OCI-LY7 (cell line): ENCODE measurements around the gene APOL3. TPM values are rescaled to one million over a fixed set of nuclear protein-coding genes. Genes with fewer than 3 reads are reported as not detected.

Source experiments
- BruUV-seq: library from RNA; stranded (reverse); fragments of 400-500 nt; replicated peaks from 2 replicates; lab custom pipeline; 2021; lab: Mats Ljungman, UMichigan
- CTCF ChIA-PET: fragments of 300-600 bp; sonication (Branson Sonifier 250); formaldehyde crosslinking; loops from one replicate; lab custom pipeline; 2022; ENCODE audit warnings: antibody characterized with exemption; ENCODE audit not compliant: unreplicated experiment; lab: Charles Lee
- POLR2A ChIA-PET: fragments of 300-600 bp; sonication (Branson Sonifier 250); formaldehyde crosslinking; loops from one replicate; lab custom pipeline; 2022; ENCODE audit warnings: antibody characterized with exemption; lab: Charles Lee
- DNase-seq: peaks from one replicate; pipeline ENCODE4 v3.0.0-alpha.2; 2015; ENCODE audit warnings: low spot score
- H2AFZ ChIP-seq: fragments of 200-600 bp; sonication (generic), shearing (Covaris generic); 2 replicates; pipeline ENCODE4 v1.6.1; 2014; ENCODE audit warnings: mild to moderate bottlenecking, antibody characterized with exemption, low read length, moderate library complexity
- H3K27ac ChIP-seq: fragments of 200-600 bp; sonication (generic); 2 replicates; pipeline ENCODE4 v1.5.1; 2014; ENCODE audit warnings: mixed run types, low read depth, mild to moderate bottlenecking, moderate library complexity, low read length, inconsistent platforms; ENCODE audit not compliant: poor library complexity, severe bottlenecking
- H3K36me3 ChIP-seq: fragments of 200-600 bp; sonication (generic); 2 replicates; pipeline ENCODE4 v1.6.1; 2014; ENCODE audit warnings: mild to moderate bottlenecking, antibody characterized with exemption, low read length, moderate library complexity, mixed read lengths; ENCODE audit not compliant: insufficient read depth
- H3K4me1 ChIP-seq: fragments of 200-600 bp; sonication (generic); 2 replicates; pipeline ENCODE4 v1.5.1; 2014; ENCODE audit warnings: mild to moderate bottlenecking, low read length; ENCODE audit not compliant: insufficient read depth, poor library complexity, severe bottlenecking
- H3K4me2 ChIP-seq: fragments of 200-600 bp; sonication (generic); 2 replicates; pipeline ENCODE4 v1.6.1; 2014; ENCODE audit warnings: mild to moderate bottlenecking, low read length
- H3K4me3 ChIP-seq: fragments of 200-600 bp; sonication (generic); 2 replicates; pipeline ENCODE4 v1.5.1; 2014; ENCODE audit warnings: mild to moderate bottlenecking, low read depth, low read length; ENCODE audit not compliant: poor library complexity, severe bottlenecking
- H3K79me2 ChIP-seq: fragments of 200-600 bp; sonication (generic); 2 replicates; pipeline ENCODE4 v1.6.1; 2016; ENCODE audit warnings: low read depth, mild to moderate bottlenecking, low read length, moderate library complexity, mixed read lengths; ENCODE audit not compliant: insufficient read depth
- H3K9me2 ChIP-seq: fragments of 200-600 bp; sonication (generic); 2 replicates; pipeline ENCODE4 v1.6.1; 2016; ENCODE audit warnings: mild to moderate bottlenecking, low read length, mixed read lengths; ENCODE audit not compliant: insufficient read depth
- H3K9me3 ChIP-seq: fragments of 200-600 bp; sonication (generic); 2 replicates; pipeline ENCODE4 v1.6.1; 2014; ENCODE audit warnings: mild to moderate bottlenecking, mixed run types, low read length, mixed read lengths
- H4K20me1 ChIP-seq: fragments of 200-600 bp; sonication (generic); 2 replicates; pipeline ENCODE4 v1.6.1; 2014; ENCODE audit warnings: mild to moderate bottlenecking, antibody characterized with exemption, low read length, moderate library complexity, mixed read lengths; ENCODE audit not compliant: insufficient read depth
- EZH2phosphoT487 ChIP-seq: fragments of 200-600 bp; sonication (generic); IDR thresholded peaks from 2 replicates; pipeline ENCODE4 v1.6.1; 2018; ENCODE audit warnings: low read depth, borderline replicate concordance, mild to moderate bottlenecking, mixed run types, antibody characterized with exemption, low read length, moderate library complexity, mixed read lengths
- intact Hi-C: fragments of 100-400 bp; cut with micrococcal nuclease; formaldehyde crosslinking; loops from one replicate; pipeline ENCODE4 v1.10.0; 2022; ENCODE audit not compliant: unreplicated experiment
- total RNA-seq, 2 experiments: library from RNA; depleted of rRNA in 1 of 2; stranded (reverse); fragments of >200 nt in 1 of 2; shearing (Covaris generic) in 1 of 2; gene quantifications; 2 replicates each; pipeline ENCODE4 v1.2.3, GENCODE V29; 2014 to 2022
- TF ChIP-seq, protein P1 (sequence below): fragments of 200-600 bp; sonication (generic); conservative IDR thresholded peaks from 2 replicates; pipeline ENCODE4 v1.5.1; 2014; ENCODE audit warnings: mild to moderate bottlenecking, antibody characterized with exemption, low read length, moderate library complexity, mixed read lengths

Gene APOL3
- total RNA-seq, 2 experiments from 2014 or later = 10.7 to 19.6 TPM

DNA sequence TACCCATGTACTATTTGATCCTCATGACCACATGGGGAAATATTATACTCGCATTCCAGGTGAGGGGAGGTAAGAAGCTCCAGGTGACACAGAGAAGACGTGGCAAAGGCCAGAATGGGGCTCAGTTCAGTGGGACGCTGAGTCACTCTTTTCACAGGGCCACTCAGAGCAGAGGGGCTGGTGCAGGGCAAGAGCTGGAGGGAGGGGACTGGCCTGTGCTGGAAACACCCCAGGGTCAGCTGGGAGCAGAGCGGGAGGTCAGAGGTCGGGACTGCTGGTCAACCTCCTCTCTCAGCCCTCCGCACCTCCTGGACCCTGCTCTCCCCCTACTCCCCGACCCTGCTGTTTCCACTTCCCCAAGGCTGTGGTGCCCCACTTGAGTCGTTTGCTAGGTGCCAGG, 12.1 kb downstream of the APOL3 start:
- TF ChIP-seq, protein P1, sequence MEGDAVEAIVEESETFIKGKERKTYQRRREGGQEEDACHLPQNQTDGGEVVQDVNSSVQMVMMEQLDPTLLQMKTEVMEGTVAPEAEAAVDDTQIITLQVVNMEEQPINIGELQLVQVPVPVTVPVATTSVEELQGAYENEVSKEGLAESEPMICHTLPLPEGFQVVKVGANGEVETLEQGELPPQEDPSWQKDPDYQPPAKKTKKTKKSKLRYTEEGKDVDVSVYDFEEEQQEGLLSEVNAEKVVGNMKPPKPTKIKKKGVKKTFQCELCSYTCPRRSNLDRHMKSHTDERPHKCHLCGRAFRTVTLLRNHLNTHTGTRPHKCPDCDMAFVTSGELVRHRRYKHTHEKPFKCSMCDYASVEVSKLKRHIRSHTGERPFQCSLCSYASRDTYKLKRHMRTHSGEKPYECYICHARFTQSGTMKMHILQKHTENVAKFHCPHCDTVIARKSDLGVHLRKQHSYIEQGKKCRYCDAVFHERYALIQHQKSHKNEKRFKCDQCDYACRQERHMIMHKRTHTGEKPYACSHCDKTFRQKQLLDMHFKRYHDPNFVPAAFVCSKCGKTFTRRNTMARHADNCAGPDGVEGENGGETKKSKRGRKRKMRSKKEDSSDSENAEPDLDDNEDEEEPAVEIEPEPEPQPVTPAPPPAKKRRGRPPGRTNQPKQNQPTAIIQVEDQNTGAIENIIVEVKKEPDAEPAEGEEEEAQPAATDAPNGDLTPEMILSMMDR = no peak
- TF ChIP-seq EZH2phosphoT487 = no peak
- Histone ChIP-seq H4K20me1 (no peaks in the 10 kb centered on the region), H3K4me1 (peaks cover 5% of the 10 kb centered on the region), H3K9me3 (peaks cover 7% of the 10 kb centered on the region; the same call in 1 of the 2 replicates), H3K9me2 (no peaks in the 10 kb centered on the region), H3K79me2 (no peaks in the 10 kb centered on the region), H3K4me2 (no peak overlapping the region), H3K4me3 (no peak overlapping the region), H2AFZ (no peak overlapping the region), H3K36me3 (no peaks in the 10 kb centered on the region), H3K27ac (no peak overlapping the region)
- no peak for DNase-seq
- intact Hi-C loops = no loop called here
- POLR2A ChIA-PET = interaction anchor here (0.6 kb wide), 1 partner anchor 96 kb away, joined by 3 read pairs; no protein-coding TSS in a partner anchor
- CTCF ChIA-PET = interaction anchor here (0.8 kb wide), 1 partner anchor 11 kb away, joined by 5 read pairs; no protein-coding TSS in a partner anchor
- no TSS peak for BruUV-seq

GRCh38 chr22:36147196-36147791, 13.3 kb downstream of the APOL3 start:
- no peak overlapping the region for H3K4me3 ChIP-seq
- no peaks in the 10 kb centered on the region for H3K36me3 ChIP-seq
- no peaks in the 10 kb centered on the region for H4K20me1 ChIP-seq
- H3K4me2 ChIP-seq = peak overlapping the region; percentile 2; the same call in 1 of the 2 replicates
- no peak overlapping the region for H2AFZ ChIP-seq
- intact Hi-C loops = no loop called here
- H3K27ac ChIP-seq = no peak overlapping the region
- DNase-seq = no peak
- H3K9me2 ChIP-seq = no peaks in the 10 kb centered on the region
- H3K9me3 ChIP-seq = peaks cover 5% of the 10 kb centered on the region; the same call in 1 of the 2 replicates
- POLR2A ChIA-PET = interaction anchor here (0.8 kb wide), 1 partner anchor 372 kb away, joined by 3 read pairs; no protein-coding TSS in a partner anchor
- no peaks in the 10 kb centered on the region for H3K79me2 ChIP-seq
- CTCF ChIA-PET = no interaction called here
- no peak for TF ChIP-seq EZH2phosphoT487
- TF ChIP-seq, protein P1 = no peak
- peaks cover 5% of the 10 kb centered on the region for H3K4me1 ChIP-seq
- no TSS peak for BruUV-seq

DNA sequence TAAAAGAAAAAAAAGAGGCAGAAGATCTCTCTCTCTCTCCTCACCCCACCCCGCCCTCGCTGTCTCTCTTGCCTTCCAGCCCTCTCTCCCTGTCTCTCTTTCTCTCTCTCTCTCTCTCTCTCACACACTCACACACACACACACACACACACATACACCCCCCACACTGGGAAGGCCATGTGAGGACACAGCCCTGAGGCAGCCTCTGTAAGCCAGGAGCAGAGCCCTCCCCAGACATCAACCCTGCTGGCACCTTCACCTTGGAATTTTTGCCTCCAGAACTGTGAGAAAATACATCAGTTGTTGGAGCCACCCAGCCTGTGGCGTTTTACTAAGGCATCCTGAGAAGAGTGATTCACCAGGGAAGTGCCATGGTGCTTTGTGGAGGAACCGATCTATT, 14.7 kb downstream of the APOL3 start:
- H3K4me1 ChIP-seq = peaks cover 5% of the 10 kb centered on the region
- no peak for DNase-seq
- no peak overlapping the region for H3K4me3 ChIP-seq
- H3K79me2 ChIP-seq = no peaks in the 10 kb centered on the region
- no peaks in the 10 kb centered on the region for H3K36me3 ChIP-seq
- H2AFZ ChIP-seq = no peak overlapping the region
- H3K9me2 ChIP-seq = no peaks in the 10 kb centered on the region
- ChIA-PET CTCF (no interaction called here), POLR2A (no interaction called here)
- no peaks in the 10 kb centered on the region for H3K9me3 ChIP-seq
- no peaks in the 10 kb centered on the region for H4K20me1 ChIP-seq
- no peak for TF ChIP-seq EZH2phosphoT487
- TF ChIP-seq, protein P1 = no peak
- H3K27ac ChIP-seq = no peak overlapping the region
- BruUV-seq = no TSS peak
- no peak overlapping the region for H3K4me2 ChIP-seq
- intact Hi-C loops = loop anchor here (1.0 kb wide), 1 partner anchor 34 kb away; no protein-coding TSS in a partner anchor
